ENCODE data around the gene TNS1.

DNA sequence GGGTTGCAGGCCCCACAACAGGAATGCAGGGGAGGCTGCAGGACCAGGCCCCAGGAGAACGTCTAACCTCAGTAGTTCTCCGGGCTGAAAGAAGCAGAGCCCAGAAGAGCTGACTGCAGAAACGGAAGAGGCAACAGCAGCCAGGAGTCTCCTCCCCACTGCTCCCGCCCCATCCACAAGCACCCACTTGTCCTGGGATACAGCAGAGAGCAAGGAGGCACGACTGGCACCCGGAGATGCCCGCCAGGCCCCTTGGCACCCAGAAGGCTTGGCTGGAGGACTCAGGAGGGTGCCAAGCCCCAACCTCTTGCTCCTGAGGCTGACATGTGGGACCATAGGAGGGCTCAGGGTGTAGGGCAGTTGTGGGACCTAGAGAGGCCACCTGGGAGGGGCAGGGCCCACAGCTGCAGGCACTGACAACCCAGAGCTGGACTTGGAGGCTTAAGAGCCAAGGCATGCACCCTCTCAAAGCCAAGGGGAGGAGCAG is 29.0 kb upstream of the TNS1 start:
- TF ChIP-seq, protein P1, sequence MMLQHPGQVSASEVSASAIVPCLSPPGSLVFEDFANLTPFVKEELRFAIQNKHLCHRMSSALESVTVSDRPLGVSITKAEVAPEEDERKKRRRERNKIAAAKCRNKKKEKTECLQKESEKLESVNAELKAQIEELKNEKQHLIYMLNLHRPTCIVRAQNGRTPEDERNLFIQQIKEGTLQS (IDR thresholded peaks at IDR 0.05): no peak
- TF ChIP-seq, protein P2, sequence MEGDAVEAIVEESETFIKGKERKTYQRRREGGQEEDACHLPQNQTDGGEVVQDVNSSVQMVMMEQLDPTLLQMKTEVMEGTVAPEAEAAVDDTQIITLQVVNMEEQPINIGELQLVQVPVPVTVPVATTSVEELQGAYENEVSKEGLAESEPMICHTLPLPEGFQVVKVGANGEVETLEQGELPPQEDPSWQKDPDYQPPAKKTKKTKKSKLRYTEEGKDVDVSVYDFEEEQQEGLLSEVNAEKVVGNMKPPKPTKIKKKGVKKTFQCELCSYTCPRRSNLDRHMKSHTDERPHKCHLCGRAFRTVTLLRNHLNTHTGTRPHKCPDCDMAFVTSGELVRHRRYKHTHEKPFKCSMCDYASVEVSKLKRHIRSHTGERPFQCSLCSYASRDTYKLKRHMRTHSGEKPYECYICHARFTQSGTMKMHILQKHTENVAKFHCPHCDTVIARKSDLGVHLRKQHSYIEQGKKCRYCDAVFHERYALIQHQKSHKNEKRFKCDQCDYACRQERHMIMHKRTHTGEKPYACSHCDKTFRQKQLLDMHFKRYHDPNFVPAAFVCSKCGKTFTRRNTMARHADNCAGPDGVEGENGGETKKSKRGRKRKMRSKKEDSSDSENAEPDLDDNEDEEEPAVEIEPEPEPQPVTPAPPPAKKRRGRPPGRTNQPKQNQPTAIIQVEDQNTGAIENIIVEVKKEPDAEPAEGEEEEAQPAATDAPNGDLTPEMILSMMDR (IDR thresholded peaks at IDR 0.05 in 2 of 3, conservative IDR thresholded peaks at IDR 0.05 in 1 of 3; ENCODE audit: borderline replicate concordance in 1 of 3, insufficient read depth in 1 of 3, low read depth in 2 of 3, low read length in 2 of 3): no peak
- TF ChIP-seq, protein P3, sequence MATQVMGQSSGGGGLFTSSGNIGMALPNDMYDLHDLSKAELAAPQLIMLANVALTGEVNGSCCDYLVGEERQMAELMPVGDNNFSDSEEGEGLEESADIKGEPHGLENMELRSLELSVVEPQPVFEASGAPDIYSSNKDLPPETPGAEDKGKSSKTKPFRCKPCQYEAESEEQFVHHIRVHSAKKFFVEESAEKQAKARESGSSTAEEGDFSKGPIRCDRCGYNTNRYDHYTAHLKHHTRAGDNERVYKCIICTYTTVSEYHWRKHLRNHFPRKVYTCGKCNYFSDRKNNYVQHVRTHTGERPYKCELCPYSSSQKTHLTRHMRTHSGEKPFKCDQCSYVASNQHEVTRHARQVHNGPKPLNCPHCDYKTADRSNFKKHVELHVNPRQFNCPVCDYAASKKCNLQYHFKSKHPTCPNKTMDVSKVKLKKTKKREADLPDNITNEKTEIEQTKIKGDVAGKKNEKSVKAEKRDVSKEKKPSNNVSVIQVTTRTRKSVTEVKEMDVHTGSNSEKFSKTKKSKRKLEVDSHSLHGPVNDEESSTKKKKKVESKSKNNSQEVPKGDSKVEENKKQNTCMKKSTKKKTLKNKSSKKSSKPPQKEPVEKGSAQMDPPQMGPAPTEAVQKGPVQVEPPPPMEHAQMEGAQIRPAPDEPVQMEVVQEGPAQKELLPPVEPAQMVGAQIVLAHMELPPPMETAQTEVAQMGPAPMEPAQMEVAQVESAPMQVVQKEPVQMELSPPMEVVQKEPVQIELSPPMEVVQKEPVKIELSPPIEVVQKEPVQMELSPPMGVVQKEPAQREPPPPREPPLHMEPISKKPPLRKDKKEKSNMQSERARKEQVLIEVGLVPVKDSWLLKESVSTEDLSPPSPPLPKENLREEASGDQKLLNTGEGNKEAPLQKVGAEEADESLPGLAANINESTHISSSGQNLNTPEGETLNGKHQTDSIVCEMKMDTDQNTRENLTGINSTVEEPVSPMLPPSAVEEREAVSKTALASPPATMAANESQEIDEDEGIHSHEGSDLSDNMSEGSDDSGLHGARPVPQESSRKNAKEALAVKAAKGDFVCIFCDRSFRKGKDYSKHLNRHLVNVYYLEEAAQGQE (IDR thresholded peaks at IDR 0.05; ENCODE audit: low read depth): no peak
- TF ChIP-seq FOSL1 (IDR thresholded peaks at IDR 0.05; ENCODE audit: low read depth): no peak
- TF ChIP-seq POLR2AphosphoS5 (IDR thresholded peaks at IDR 0.05; ENCODE audit: low read depth, low read length): no peak
- no peak for TF ChIP-seq POLR2A (IDR thresholded peaks at IDR 0.05; ENCODE audit: borderline replicate concordance, extremely low read depth, insufficient read depth, insufficient read length)

Measured in HCT116 (cell line).